Psoas muscle (tissue), 8 donors: Measurements from ENCODE around the gene TNFAIP2. TPM values are rescaled to one million over a fixed set of nuclear protein-coding genes. Genes with fewer than 3 reads are reported as not detected.

ENCODE experiments used
- ATAC-seq, 4 donors: fragments of 200-7000 bp; cut with Tn5 transposase; one replicate each; pipeline ENCODE4 v1.9.1; 2020; ENCODE audit warnings: moderate library complexity in 3 of 4, mild to moderate bottlenecking in 2 of 4
- DNase-seq, 2 donors: peaks; one replicate each; pipeline ENCODE4 v3.0.0-alpha.2; 2020
- H3K27ac ChIP-seq: fragments of 200-600 bp; one replicate; pipeline ENCODE4 v1.8.0; 2022
- H3K27me3 ChIP-seq, 3 donors: fragments of 200-600 bp in 1 of 3; one replicate each; pipeline versions ENCODE4 v1.6.1 to v1.8.0; 2013 to 2022; ENCODE audit warnings: low read length in 2 of 3, mild to moderate bottlenecking in 2 of 3, moderate library complexity in 1 of 3; ENCODE audit not compliant: insufficient read depth in 3 of 3
- H3K36me3 ChIP-seq, 2 donors: fragments of 200-600 bp in 1 of 2; one replicate each; pipeline versions ENCODE4 v1.6.1 to v1.8.0; 2013 to 2022; ENCODE audit warnings: low read depth in 1 of 2, mild to moderate bottlenecking in 1 of 2, moderate library complexity in 1 of 2; ENCODE audit not compliant: insufficient read depth in 1 of 2
- H3K4me1 ChIP-seq: fragments of 200-600 bp; one replicate; pipeline ENCODE4 v1.8.0; 2022
- H3K4me3 ChIP-seq: fragments of 200-600 bp; one replicate; pipeline ENCODE4 v1.8.0; 2022; ENCODE audit warnings: mild to moderate bottlenecking
- H3K9me3 ChIP-seq: fragments of 200-600 bp; one replicate; pipeline ENCODE4 v1.8.0; 2022
- WGBS, 3 donors: extraction: QIAGEN DNeasy Blood & Tissue Kit; methylation state at CpG; one replicate each; pipeline versions ENCODE4 v1.1.6 to v1.1.7; 2013; 5-methylcytosine and 5-hydroxymethylcytosine counted together
- intact Hi-C, 2 donors: fragments of 100-400 bp; cut with DNase I; formaldehyde crosslinking; loops; one replicate each; pipeline versions ENCODE4 v1.11.0 to v1.14.2; 2022
- polyA plus RNA-seq, 3 donors: library from polyadenylated mRNA; stranded (reverse); fragments of 200-250 nt; gene quantifications; one replicate each; pipeline ENCODE4 v1.2.3, GENCODE V29; 2013
- total RNA-seq, 4 donors: library from RNA; stranded (reverse); fragmentation: NEBNext Ultra II Directional in 2 of 4; extraction: Animal tissue kit (Norgen Biotek cat#: 25700) in 2 of 4; gene quantifications; one replicate each; pipeline versions ENCODE4 v1.2.1 to v1.2.4, GENCODE V29; 2021 to 2023
- TF ChIP-seq, protein P1 (sequence below): fragments of 200-600 bp; IDR thresholded peaks from one replicate; pipeline ENCODE4 v1.8.0; 2022; ENCODE audit warnings: antibody characterized with exemption
- donor health status: healthy with polysubstance abuse.
- donor health status: DM: no; HTN: no; CAD: no; lungs with moderate emphysema.
- donor health status: Bipolar disorder and iron deficiency.
- donor health status: healthy.
- donor health status: DM: yes; HTN: yes; CAD: no.
- donor health status: DM: no; HTN: no; CAD: no.
- donor health status: DM: no; HTN: no; CAD: no.
- donor health status: DM: yes; HTN: yes; CAD: no.

TNFAIP2 gene
- total and polyA plus RNA-seq, 7 donors = 25.7 to 146 (median 39.9) TPM

DNA sequence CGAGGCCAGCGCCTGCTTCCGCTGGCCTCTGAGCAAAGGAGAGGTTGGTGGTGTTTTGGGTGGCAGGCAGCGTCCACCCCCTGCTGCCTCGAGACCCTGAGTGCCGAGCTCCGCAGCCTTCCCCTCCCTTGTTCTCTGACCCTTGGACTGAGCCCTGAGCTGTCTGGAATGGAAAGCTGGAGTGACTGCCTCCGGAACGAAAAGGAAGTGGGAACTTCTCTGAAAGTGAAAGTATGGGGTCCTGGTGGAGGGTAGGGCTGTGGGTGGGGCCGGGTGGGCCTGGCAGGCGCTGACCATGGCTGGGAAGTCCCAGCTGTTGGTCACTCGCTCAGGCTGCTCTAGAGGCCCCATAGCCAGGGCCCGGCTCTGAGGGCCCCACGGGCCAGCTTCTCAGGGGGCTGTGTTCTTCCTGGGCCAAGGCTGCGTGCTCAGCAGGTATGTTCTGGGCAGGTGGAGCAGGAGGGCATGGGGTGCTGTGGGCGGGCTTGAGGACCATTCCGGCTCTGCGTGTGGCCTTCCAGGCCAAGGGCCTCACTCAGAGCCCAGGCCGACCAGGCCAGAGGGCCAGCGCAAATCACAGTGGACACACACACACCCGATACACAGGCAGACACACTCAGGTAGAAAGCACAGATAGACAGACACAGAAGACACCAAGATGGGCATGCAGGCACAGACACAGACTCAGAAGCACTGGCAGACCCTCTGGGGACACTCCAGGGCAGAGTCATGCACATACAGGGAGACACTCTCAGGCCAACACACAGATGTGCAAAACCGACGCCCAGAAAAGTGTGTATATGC, 28.7 kb upstream of the TNFAIP2 start, which contains the start of gene EXOC3L4:
EXOC3L4 (plus strand) TSS at position 320 of the 804 bp plus-strand sequence. CDS start 5,495 bp downstream, outside the sequence.
- H3K36me3 ChIP-seq = no peaks in the 10 kb centered on the region
- TF ChIP-seq, protein P1, sequence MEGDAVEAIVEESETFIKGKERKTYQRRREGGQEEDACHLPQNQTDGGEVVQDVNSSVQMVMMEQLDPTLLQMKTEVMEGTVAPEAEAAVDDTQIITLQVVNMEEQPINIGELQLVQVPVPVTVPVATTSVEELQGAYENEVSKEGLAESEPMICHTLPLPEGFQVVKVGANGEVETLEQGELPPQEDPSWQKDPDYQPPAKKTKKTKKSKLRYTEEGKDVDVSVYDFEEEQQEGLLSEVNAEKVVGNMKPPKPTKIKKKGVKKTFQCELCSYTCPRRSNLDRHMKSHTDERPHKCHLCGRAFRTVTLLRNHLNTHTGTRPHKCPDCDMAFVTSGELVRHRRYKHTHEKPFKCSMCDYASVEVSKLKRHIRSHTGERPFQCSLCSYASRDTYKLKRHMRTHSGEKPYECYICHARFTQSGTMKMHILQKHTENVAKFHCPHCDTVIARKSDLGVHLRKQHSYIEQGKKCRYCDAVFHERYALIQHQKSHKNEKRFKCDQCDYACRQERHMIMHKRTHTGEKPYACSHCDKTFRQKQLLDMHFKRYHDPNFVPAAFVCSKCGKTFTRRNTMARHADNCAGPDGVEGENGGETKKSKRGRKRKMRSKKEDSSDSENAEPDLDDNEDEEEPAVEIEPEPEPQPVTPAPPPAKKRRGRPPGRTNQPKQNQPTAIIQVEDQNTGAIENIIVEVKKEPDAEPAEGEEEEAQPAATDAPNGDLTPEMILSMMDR = no peak
- peaks cover 0 to 12% (median 4%) of the 10 kb centered on the region in 3 donors for H3K27me3 ChIP-seq
- no peak within 1 kb of the TSS for H3K27ac ChIP-seq
- WGBS, 3 donors = 47 to 63% (median 59%) methylated on average over 19 to 23 of the region's 23 CpGs
- H3K4me1 ChIP-seq = no peaks in the 10 kb centered on the region
- DNase-seq (no peak), ATAC-seq (no peak)
- intact Hi-C loops = loop anchor here in 1 of 2 donors (5.0 kb wide), 1 partner anchor 133 kb away; no protein-coding TSS in a partner anchor
- H3K4me3 ChIP-seq = no peak within 1 kb of the TSS
- peaks cover 4% of the 10 kb centered on the region for H3K9me3 ChIP-seq

DNA sequence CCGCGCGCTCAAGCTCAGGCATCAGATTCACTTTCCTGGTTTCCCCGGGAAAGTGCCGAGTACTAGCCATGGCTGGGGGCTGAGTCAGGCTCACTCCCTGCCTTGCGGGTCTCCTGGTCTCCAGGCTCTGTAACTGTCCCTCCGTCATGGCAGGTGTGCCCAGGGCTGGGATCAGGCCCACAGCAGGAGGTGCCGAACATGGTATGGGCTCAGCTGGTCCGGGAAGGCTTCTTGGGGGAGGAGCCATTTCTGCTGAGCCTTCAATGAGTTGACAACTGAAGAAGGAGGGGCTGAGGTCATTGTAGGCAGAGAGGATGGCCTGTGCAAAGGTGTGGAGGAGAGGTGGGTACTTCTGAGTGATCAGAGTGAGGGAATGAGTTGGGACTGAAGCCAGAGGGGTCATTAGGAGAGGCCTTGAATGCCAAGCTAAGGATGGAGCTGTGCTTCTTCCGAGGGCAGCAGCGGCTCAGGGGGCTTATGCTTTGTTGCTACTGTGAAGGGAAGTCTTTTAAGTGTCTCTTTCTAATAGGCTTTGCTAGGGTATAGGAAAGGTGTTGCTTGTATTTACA, 28.0 kb upstream of the TNFAIP2 start:
- Histone ChIP-seq H3K36me3 (no peaks in the 10 kb centered on the region), H3K4me3 (no peak overlapping the region), H3K27ac (no peak overlapping the region), H3K27me3 (peaks cover 0 to 17% (median 4%) of the 10 kb centered on the region in 3 donors), H3K9me3 (peaks cover 4% of the 10 kb centered on the region), H3K4me1 (no peaks in the 10 kb centered on the region)
- TF ChIP-seq, protein P1 = no peak
- DNase-seq (no peak), ATAC-seq (no peak)
- intact Hi-C loops = no loop called here
- 62 to 74% (median 72%) methylated on average over 11 of the region's 11 CpGs for WGBS, 3 donors

DNA sequence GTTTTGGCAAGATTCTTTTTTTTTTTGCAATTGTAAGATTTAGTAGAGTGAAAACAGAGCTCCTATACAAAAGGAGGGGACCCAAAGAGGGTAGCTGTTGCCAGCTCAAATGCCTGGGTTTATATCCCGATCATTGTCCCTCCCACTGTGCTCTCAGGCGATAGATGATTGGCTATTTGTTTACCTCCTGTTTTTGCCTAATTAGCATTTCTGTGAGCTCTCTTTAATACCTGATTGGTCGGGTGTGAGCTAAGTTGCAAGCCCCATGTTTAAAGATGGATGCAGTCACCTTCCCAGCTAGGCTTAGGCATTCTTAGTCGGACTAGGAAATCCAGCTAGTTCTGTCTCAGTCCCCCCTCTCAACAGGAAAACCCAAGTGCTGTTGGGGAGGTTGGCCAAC, 26.9 kb upstream of the TNFAIP2 start:
- Histone ChIP-seq H3K36me3 (no peaks in the 10 kb centered on the region), H3K4me1 (no peaks in the 10 kb centered on the region), H3K27ac (no peak overlapping the region), H3K27me3 (peaks cover 0 to 28% (median 6%) of the 10 kb centered on the region in 3 donors), H3K4me3 (no peak overlapping the region), H3K9me3 (peaks cover 4% of the 10 kb centered on the region)
- ATAC-seq (no peak), DNase-seq (no peak)
- TF ChIP-seq, protein P1 = no peak
- intact Hi-C loops = no loop called here
- WGBS, 3 donors = 71 to 81% (median 80%) methylated on average over 4 of the region's 4 CpGs

DNA sequence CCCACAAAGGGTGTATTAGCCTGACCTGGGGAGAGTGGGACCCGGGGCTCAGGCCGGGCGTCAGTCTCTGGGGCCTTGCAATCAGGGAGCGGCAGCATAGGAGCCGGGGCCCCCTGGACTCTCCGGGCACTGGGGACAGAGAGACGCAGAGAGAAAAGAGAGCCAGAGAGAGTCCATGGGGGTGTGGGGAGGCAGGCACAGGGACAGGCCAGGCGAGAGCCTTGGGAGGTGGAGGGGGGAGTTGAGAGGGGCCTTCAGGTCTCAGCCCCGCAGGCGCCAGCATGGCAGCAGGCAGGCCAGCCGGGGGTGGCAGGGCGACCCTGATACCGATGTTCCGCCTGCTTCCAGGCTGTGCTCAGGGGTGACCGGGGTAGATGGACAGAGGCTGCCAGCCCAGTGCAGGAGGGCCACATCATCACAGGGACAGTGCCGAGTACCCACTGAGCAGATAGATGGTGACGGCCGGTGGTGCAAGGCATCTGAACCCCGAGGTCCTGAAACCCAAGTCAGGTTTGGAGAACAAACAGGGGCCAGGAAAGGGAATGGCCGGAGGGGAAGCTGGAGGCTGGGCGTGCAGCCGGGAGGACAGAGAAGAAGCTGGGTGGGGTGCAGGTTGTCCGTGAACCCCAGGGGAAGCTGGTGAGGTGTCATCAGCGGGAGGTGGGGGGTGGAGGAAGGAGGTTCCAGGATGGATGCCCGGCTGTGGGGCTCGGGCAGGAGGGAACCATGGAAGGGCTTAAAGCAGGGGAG, 25.8 kb upstream of the TNFAIP2 start:
- 81 to 86% (median 83%) methylated on average over 25 to 26 of the region's 26 CpGs for WGBS, 3 donors
- intact Hi-C loops = no loop called here

More for the DNA sequence above, 25.8 kb upstream of the TNFAIP2 start:
- H3K4me1 ChIP-seq = no peaks in the 10 kb centered on the region
- DNase-seq (no peak), ATAC-seq (no peak)
- TF ChIP-seq, protein P1 = no peak
- no peak overlapping the region for H3K27ac ChIP-seq
- peaks cover 4% of the 10 kb centered on the region for H3K9me3 ChIP-seq
- H3K27me3 ChIP-seq = peaks cover 0 to 39% (median 9%) of the 10 kb centered on the region in 3 donors
- H3K4me3 ChIP-seq = no peak overlapping the region
- H3K36me3 ChIP-seq = no peaks in the 10 kb centered on the region
